ENCODE results near the gene PRDX5. TPM values are rescaled to one million over a fixed set of nuclear protein-coding genes. Genes with fewer than 3 reads are reported as not detected.

The PRDX5 gene
- total and polyA plus RNA-seq, 9 of the 15 experiments (the other 6 are each of a cell fraction or from before 2014, with no cell fraction given) = 40.8 to 327 (median 204) TPM

DNA sequence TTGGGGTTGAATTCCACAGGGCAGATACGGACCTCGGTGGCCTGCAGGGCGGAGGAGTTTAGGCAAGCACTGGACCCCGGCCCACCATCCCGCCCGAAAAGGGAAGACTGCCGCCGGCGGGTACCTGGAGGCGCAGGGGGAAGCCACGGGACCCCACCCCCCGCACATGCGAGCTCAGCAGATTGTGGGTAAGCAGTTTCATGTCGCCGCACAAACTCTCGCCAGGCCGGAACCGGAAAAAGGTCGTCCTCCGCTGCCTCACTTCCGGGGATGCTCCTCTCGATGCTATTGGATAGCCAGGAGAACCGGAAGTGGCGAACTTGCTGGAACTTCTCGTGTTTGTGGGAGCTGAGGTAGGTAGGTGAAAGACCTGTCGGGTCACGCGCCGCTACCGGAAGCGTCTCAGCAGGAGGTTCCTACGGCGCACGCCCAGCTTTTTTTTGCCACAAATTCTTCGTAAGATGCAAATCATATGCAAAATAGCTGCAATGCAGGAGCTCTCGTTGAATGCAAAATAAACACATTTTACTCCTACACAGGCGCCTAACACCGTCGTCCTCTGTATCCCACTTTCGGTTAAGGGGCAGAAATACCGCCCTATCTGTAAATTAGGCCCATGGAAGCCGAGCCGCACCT lies 478 bp upstream of the PRDX5 start, which contains the start of gene TRMT112 (continued):
- TF ChIP-seq MBD2 (IDR thresholded peaks at IDR 0.05; ENCODE audit: borderline replicate concordance, low read depth) (peak; percentile 63; the same call in 1 of the 2 replicates), SMARCE1 (IDR thresholded peaks at IDR 0.05) (no peak), ESRRA (IDR thresholded peaks at IDR 0.05; ENCODE audit: borderline replicate concordance, low read depth) (peak; percentile 40; the same call in 1 of the 2 replicates), ZEB2 (IDR thresholded peaks at IDR 0.05) (no peak), ZNF384 (IDR thresholded peaks at IDR 0.05; ENCODE audit: low read depth, low read length) (peak; percentile 81), SMAD4 (CRISPR knock-in tag; conservative IDR thresholded peaks at IDR 0.05) (0 out of 2 replicates have a peak, but pooled peaks have one; percentile 10), THRA (IDR thresholded peaks at IDR 0.05) (no peak), ATF7 (IDR thresholded peaks at IDR 0.05) (peak; percentile 36), IRF2 (CRISPR knock-in tag; IDR thresholded peaks at IDR 0.05) (no peak), ATF1 (CRISPR knock-in tag; IDR thresholded peaks at IDR 0.05) (no peak), ATF1 (tag; IDR thresholded peaks at IDR 0.05) (peak; percentile 91), L3MBTL2 (IDR thresholded peaks at IDR 0.05) (peak; percentile 75), E2F3 (CRISPR knock-in tag; IDR thresholded peaks at IDR 0.05) (no peak), ETV5 (CRISPR knock-in tag; IDR thresholded peaks at IDR 0.05; ENCODE audit: low read depth) (peak; percentile 93), YY1 (IDR thresholded peaks at IDR 0.05; ENCODE audit: borderline replicate concordance in 1 of 3, control insufficient read depth in 1 of 3, extremely low read depth in 1 of 3, insufficient read depth in 3 of 3, insufficient read length in 1 of 3, insufficient replicate concordance in 2 of 3, low read depth in 1 of 3, low read length in 2 of 3) (peak in 2 of 3 experiments; percentile 35 to 73), RBFOX2 (IDR thresholded peaks at IDR 0.05; ENCODE audit: low read depth, low read length) (peak; percentile 90), JUN (IDR thresholded peaks at IDR 0.05; ENCODE audit: borderline replicate concordance, low read depth, low read length) (peak; percentile 39; the same call in 1 of the 2 replicates), JUN (CRISPR knock-in tag; IDR thresholded peaks at IDR 0.05; ENCODE audit: borderline replicate concordance) (no peak), ELF2 (CRISPR knock-in tag; IDR thresholded peaks at IDR 0.05) (peak; percentile 8), ZNF668 (CRISPR knock-in tag; IDR thresholded peaks at IDR 0.05) (no peak), DIDO1 (tag; IDR thresholded peaks at IDR 0.05; ENCODE audit: low read depth) (0 out of 2 replicates have a peak, but pooled peaks have one; percentile 40), BCOR (IDR thresholded peaks at IDR 0.05) (peak; percentile 3; the same call in 1 of the 2 replicates), TRIM24 (IDR thresholded peaks at IDR 0.05) (0 out of 4 replicates have a peak, but pooled peaks of 1 of the 2 experiments have one; percentile 7), CEBPG (CRISPR knock-in tag; IDR thresholded peaks at IDR 0.05) (peak; percentile 28; the same call in 1 of the 2 replicates), CEBPG (tag; conservative IDR thresholded peaks at IDR 0.05 in 1 of 2, IDR thresholded peaks at IDR 0.05 in 1 of 2) (no peak), RNF2 (IDR thresholded peaks at IDR 0.05) (0 out of 2 replicates have a peak, but pooled peaks have one; percentile 7), CBX1 (IDR thresholded peaks at IDR 0.05; ENCODE audit: low read depth) (no peak), POLR2A (conservative IDR thresholded peaks at IDR 0.05) (peak; percentile 94), TAF1 (IDR thresholded peaks at IDR 0.05; ENCODE audit: control insufficient read depth, extremely low read depth, insufficient read depth, low read length, severe bottlenecking) (peak; percentile 76), BCL6 (CRISPR knock-in tag; IDR thresholded peaks at IDR 0.05) (no peak)
- TF ChIP-seq, protein P1, sequence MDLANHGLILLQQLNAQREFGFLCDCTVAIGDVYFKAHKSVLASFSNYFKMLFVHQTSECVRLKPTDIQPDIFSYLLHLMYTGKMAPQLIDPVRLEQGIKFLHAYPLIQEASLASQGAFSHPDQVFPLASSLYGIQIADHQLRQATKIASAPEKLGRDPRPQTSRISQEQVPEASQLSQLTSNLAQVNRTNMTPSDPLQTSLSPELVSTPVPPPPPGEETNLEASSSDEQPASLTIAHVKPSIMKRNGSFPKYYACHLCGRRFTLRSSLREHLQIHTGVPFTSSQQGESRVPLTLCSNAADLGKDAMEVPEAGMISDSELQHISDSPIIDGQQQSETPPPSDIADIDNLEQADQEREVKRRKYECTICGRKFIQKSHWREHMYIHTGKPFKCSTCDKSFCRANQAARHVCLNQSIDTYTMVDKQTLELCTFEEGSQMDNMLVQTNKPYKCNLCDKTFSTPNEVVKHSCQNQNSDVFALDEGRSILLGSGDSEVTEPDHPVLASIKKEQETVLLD (IDR thresholded peaks at IDR 0.05) = 0 out of 2 replicates have a peak, but pooled peaks have one; percentile 46
